Panc1 (cell line): ENCODE data around the gene SCN9A.

ENCODE experiments used
- CTCF ChIP-seq: fragments of 450-650 bp; IDR thresholded peaks from 2 replicates; pipeline ENCODE4 v1.5.1; 2017; ENCODE audit warnings: mild to moderate bottlenecking
- POLR2AphosphoS5 ChIP-seq: IDR thresholded peaks from 2 replicates; pipeline ENCODE4 v1.6.1; 2012; ENCODE audit warnings: mild to moderate bottlenecking, low read depth, low read length, moderate library complexity
- REST ChIP-seq, 2 experiments: IDR thresholded peaks; 2 replicates each; pipeline ENCODE4 v1.6.1; 2011 to 2012; ENCODE audit warnings: low read depth in 2 of 2, control low read depth in 1 of 2, low read length in 1 of 2, mild to moderate bottlenecking in 1 of 2, moderate library complexity in 1 of 2; ENCODE audit not compliant: insufficient read depth in 1 of 2

DNA sequence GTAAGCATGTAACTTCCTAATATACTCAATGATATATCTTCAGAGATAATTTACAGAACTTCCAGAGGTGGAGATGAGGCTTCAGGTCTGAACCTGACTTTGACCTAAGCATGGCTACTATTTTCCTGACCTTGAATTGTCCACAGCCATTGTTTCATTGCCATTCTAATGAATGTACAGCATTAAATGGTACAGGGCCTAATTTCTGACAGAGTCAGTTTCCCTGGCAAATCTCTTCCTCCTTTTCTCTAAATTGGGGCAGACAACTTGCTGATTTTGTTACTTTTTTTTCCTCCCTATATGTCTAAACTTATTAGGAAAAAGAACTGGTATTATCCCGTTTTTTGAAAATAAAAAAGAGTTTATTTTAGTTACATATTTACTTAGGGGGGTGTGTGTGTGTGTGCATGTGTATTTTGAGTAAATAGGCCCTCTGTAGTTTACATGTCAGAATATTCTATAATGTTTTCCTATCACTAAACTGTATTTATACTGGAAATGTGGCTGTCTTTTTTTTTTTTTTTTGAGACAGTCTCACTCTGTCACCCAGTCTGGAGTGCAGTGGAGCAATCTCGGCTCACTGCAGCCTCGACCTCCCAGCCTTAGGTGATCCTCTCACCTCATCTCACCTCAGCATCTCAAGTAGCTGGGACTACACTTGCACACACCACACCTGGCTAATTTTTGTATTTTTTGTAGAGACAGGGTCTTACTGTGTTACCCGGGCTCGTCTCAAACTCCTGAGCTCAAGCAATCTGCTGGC, 43.3 kb upstream of the SCN9A start:
- TF ChIP-seq CTCF = no peak
- no peak for TF ChIP-seq REST (IDR thresholded peaks at IDR 0.05; ENCODE audit: insufficient read depth in 1 of 2, low read depth in 2 of 2, low read length in 1 of 2)
- TF ChIP-seq POLR2AphosphoS5 = no peak
